Dermis blood vessel endothelial cell (primary cell): ENCODE results near the gene IGF2BP3. TPM values are rescaled to one million over a fixed set of nuclear protein-coding genes. Genes with fewer than 3 reads are reported as not detected.

Experiments
- DNase-seq: peaks from one replicate; pipeline ENCODE4 v3.0.0; 2010
- total RNA-seq: library from RNA; depleted of rRNA; stranded (reverse); fragments of >200 nt; gene quantifications from 2 replicates; pipeline ENCODE4 v1.2.3, GENCODE V29; 2014

Gene IGF2BP3
- total RNA-seq, 1 donor from 2014 or later = 13.4 TPM

DNA sequence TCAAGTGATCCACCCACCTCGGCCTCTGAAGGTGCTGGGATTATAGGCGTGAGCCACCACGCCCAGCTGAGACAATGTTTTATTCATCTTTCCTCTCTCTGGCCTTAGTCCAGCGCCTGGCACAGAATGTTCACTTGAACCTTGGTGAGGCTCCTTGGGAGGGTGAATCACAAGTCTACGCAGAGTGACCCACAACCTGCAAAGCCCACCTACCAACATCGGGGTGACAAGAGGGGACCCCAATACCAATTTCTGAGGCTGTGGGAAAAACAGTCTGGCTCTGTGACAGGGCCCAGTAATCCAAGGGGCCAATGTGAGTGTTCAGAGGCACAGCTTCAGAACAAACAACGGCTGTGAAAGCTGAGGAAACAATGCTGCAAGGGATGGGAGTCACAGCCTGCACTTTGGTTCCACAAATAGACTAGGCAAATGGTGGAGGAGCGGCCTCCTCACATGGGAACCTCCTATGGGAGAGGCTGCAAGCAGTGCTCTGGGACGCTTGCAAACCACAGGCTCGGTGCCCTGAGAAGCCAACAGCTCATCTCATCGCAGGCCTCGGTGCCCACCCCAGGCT, 176.7 kb downstream of the IGF2BP3 start:
- DNase-seq = no peak

DNA sequence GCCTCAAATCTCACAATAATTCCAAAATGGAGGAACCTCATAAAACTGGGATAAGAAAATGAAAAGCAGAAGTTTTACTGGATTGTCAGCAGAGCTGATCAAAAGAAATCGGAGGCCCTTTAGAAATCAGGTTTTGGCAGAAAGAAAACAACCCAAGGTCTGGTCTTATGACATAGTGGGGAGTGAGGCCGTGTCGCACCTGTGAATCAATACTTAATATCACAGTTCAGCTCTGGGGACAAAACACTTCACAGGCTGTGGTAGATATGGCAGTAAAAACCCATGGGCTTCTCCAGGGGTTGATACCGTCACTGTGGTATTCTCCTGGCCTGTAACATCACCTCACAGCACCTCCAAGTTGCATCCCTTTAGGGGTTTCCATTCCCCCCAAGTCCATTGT, 177.7 kb downstream of the IGF2BP3 start:
- no peak for DNase-seq

DNA sequence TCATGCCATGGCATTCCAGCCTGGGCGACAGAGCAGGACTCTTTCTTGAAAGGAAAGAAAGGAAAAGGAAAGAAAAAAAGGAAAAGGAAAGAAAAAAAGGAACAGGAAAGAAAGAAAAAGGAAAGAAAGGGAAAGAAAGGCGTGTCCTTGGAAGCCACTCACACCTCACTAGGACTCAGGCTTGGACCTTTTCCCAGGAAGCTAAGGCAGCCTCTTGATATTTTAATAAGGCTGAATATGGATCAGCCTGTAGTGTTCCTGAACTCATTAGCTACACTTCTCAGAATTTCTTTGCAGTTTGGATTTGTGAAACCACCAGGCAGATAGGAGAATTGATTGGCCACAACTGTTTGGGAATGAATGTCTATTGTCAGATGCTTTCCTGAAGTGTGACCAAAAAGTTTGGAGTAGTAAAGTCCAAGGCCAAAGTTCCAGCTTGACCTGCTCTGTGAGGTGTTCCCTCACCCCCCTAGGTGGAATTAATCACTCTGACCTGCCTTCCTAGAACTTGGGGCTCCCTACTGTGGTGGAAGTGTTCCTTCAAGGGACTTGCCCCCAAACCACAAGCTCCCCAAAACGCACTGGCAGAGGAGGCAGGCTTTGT, 178.2 kb downstream of the IGF2BP3 start:
- DNase-seq = no peak

DNA sequence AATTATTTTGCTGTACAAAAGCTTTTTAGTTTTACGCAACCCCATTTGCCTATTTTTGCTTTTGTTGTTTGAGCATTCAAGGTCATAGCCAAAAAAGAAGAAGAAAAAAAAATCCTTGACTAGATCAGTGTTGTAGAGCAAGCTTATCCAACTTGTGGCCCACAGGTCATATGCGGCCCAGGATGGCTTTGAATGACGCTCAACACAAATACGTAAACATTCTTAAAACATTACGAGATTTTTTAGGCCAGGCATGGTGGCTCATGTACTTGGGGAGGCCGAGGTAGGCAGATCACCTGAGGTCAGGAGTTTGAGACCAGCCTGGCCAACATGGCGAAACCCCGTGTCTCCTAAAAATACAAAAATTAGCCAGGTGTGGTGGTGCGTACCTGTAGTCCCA, 179.3 kb downstream of the IGF2BP3 start:
- DNase-seq = no peak

DNA sequence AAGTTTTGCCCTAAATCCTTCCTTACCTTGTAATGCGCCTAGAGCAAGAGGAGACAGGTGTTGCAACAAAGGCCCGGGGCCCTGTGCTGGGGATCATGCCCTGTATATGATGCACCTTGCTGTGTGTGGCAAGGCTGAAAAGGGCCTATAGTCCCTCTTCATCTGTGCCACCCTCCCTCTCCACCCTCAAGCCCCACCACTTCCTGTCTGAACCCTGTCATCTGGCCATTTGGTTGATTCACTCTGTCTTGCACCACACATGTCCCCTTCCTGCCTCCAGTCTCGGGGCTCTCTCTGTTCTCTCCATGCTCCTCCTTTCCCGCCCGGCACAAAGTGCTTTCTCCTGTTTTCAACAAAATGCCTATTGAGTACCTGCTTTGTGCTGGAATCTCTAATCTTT, 182.7 kb downstream of the IGF2BP3 start:
- DNase-seq = no peak

DNA sequence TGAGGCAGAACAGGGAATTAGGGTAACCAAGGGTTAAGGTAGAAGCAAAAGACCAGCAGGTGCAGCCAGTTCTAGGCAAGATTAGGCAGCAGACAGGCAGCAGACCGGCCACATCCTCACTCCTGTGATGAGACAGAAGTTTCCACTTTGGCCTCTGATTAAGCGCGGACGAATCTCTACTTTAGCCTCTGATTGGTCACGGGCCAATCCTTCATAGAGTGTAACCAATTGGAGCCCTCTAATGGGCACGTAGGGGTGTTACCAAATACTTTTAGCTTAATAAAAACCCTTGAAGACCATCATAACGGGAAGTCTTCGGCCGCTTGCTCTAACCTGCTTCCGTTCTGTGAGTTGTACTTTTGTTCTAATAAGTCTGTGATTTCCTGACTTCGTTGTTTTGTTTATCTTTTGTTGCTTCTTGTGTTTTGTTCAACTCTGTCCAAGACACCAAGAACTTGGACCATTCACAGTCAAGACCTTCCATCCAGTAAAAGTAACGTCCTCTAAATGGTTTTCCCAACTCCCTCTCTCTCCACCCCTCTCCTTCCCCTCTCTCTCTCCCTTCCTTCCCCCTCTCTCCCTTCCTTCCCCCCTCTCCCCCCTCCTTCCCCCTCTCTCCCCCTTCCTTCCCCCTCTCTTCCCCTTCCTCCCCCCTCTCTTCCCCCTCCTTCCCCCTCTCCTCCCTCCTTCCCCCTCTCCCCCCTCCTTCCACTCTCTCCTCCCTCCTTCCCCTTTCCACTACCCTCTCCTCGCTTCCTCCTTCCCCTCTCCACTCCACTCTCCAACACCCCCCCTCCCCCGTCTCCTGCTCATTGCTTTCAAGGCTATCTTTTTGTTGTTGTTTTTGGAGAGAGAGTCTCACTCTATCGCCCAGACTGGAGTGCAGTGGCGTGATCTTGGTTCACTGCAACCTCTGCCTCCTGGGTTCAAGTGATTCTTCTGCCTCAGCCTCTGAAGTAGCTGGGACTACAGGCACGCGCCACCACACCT, 184.3 kb downstream of the IGF2BP3 start:
- DNase-seq = peak; percentile 30

DNA sequence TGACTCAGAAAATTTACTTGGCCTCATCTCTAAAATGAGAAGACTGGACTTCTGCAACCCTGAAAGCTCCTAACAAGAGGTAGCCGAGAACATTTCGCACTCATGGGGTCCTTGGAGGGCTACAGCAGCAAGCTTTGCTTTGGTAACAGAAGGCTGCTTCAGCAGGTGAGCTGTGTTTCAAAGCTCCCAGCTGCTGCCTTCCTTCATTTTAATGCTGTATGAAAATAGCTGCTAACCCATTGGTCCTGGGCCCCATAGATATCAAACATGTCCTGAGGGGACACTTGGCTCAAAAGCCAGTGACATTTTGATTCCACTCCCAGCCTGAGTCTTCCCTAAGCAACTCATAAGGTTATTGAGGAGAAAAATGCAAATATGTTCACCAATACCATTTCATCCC, 185.4 kb downstream of the IGF2BP3 start:
- DNase-seq = no peak

DNA sequence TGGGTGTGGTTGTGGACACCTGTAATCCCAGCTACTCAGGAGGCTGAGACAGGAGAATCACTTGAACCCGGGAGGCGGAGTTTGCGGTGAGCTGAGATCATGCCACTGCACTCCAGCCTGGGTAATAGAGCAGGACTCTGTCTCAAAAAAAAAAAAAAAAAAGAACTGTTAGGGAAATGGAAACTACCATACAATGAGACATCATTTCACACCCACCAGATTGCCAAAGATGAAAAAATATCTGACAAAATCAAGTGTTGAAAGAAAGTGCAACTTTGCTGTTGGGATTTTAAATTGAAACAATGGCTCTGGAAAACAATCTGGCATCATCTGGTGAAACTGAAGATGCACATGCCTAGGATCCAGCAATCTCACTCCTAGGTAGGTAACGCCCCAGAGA, 187.2 kb downstream of the IGF2BP3 start:
- DNase-seq = no peak

DNA sequence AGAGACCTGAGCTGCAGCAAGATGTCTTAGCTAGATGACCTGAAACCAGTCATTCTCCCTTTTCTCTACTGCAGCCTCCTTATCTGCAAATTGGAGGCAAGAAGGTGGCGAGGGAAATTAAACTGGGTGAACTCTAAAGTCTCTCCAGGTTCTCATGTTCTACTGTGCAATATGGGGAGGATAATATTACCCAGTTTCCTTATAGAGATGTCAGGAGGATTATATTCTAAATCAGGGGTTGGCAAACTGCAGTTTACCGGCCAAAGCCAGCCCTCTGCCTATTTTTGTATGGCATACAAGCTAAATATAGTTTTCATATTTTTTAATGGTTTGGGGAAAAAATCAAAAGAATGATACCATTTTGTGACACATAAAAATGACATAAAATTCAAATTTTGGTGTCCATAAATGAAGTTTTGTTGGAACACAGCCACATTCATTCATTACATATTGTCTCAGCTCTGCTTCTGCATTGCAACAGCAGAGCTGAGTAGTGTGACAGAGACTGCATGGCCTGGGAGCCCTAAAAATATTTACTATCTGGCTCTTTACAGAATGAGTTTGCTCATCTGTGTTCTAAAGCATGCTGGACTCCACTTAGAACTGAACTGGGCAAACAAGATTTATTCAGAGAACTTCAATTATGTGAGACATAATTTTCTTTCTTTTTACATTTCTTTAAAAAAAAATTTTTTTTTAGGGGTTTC, 190.3 kb downstream of the IGF2BP3 start:
- no peak for DNase-seq

DNA sequence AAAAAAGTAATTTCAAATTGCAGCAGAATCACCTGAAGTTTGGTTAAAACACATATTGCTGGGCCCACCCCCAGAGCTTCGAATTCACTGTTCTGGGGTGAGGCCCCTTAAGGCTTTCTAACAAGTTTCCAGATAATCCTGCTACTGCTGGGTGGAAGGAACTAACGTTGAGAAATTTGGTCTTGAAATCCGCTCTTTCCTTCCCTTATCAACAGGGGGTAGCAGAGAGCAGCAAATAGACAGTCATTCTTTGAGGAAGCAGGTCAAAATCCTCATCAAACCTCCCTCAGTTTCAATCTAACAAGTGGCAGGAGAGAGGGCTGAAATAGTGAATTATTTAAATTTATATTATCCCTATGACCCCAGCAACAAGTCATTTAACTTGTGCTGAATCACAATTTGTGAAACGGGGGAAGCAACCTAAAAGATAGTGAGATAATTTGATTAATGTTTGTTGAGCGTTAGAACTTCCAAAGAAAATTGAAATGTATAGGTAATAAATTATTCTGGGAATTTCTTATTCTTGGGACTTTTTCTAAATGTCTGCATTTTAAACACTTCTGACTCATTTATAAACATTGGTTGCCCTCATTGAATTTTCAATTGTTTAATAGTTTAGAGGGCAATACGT, 192.8 kb downstream of the IGF2BP3 start:
- peak; percentile 86 for DNase-seq

DNA sequence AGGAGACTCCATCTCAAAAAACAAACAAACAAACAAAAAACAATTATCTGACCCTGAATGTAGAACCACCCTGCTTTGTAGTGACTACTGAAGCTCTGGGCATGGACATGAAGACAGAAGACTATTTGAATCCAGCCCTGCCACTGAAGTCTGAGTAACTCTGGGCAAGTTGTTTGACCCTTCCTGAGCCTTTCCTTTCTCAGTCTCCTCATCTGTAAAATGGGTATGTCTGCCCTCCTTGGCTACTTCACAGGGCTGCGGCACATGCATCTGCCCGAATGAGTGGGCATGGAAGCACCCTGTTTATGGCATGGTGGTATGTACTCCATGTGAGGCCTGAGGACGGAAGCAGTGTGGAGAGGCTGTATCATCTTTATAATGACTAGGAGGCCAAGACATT, 193.3 kb downstream of the IGF2BP3 start:
- DNase-seq = no peak

DNA sequence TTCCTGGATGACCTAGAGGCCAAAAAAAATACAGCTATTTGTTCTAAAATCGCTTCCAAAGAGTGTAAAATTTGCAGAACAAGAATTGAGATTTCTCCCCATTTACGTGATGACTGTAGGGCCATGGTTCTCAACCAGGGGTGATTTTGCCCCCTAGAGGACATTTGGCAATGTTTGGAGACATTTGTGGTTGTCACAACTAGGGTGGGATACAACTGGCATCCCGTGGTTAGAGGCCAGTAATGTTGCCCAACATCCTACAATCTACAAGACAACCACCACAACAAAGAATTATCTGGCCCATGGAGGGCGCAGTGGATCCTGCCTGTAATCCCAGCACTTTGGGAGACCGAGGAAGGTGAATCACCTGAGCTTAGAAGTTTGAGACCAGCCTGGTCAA, 193.9 kb downstream of the IGF2BP3 start:
- DNase-seq = peak; percentile 31

DNA sequence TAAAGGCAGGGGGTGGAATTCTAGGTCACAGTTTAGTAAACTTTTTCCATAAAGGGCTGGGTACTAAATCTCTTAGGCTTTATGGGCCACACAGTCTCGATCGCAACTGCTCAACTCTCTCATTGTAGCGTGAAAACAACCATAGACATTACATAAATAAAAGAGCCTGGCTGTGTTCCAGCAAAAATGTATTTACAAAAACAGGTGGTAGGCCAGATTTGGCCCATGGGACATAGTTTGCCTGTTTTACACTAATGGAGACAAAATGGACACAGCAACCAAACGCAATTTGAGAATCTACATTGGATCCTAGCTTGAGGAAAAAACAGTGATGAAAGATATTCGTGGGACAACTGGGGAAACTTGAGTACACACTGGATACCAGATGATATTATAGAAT, 194.4 kb downstream of the IGF2BP3 start:
- DNase-seq = no peak

DNA sequence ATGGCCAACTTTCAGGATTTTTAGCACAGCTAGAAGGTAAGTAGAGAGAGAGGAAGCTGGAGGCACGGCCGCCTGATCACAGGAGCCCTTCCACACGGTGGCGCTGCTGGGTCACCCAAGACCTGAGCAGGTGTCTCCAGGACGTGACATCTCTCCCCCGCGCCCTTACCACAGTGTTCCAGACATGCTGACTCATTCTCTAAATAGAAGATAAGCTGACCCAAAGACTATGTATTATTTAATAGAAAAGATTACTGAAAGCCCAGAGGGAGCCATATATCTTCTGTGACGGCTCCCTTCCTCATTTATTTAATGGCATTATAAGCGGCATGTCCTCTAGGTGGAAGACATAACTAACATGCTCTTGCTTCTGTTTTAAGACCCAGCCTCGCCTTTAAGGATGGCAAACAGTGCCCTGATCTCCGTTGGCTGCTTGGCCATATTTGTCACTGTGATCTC, 197.1 kb downstream of the IGF2BP3 start:
- DNase-seq = peak; percentile 95

DNA sequence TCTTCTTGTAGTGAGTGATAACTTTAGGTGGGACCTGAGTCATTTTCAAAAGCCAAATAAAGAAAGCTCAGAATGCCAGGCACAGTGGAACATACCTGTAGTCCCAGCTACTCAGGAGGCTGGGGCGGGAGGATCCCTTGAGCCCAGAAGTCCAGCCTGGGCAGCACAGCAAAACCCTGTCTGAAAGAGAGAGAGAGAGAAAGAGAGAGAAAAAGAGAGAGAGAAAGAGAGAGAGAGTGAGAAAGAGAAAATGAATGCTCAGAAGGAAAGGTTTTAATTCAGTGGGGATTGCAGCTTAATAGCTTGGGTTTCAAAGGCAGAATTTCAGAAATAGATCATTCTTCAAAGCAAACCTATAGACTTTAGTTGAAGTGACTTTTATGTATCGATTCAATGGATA, 198.0 kb downstream of the IGF2BP3 start:
- no peak for DNase-seq

DNA sequence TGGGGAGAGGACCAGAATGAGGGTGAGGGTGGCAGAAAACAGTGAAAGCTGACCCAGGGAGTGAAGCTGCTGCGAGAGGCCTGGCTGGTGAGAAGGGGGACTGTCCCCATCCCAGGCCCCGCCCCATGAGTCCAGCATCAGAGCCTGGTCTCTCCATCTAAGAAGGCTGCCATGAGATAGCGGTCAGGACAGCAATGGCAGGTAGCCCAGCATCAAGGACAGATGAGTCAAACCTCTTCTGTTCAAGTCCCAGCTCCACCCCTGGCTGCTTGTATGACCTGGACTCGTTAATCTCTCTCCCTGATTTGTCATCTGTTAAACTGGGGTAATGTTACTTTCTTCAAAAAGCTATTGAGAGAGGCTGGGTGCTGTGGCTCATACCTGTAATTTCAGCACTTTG, 201.5 kb downstream of the IGF2BP3 start:
- no peak for DNase-seq

DNA sequence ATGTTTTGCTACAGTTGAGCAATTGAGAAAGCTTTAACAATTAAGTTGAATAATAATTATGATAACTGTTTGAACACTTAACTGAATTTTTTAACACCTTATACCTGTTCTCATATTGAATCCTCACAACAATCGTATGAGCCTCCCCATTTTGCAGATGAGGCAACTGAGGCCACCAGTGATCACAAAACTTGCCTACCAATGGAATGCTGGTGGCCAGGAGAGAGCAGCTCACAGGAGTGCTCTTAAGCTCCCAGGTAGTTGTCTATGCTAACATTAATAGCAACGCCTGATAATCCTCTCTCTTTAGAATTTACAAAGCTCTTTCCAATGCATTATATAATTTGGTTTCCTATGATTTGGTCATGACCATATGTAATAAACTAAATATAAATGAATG, 202.1 kb downstream of the IGF2BP3 start:
- DNase-seq = no peak

DNA sequence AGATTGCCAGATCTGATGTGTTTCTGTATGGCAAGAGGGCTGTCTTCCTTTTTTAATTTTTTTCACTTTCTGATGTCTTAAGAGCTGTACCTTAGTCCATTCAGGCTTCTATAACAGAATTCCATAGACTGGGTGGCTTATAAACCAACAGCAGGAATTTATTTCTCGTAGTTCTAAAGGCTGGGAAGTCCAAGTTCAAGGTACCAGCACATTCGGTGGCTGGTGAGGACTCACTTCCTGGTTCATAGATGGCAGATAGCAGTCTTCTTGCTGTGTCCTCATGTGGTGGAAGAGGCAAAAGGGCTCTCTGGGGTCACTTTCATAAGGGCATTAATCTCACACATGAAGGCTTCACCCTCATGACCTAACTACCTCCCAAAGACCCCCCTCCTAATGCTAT, 202.9 kb downstream of the IGF2BP3 start:
- DNase-seq = no peak

DNA sequence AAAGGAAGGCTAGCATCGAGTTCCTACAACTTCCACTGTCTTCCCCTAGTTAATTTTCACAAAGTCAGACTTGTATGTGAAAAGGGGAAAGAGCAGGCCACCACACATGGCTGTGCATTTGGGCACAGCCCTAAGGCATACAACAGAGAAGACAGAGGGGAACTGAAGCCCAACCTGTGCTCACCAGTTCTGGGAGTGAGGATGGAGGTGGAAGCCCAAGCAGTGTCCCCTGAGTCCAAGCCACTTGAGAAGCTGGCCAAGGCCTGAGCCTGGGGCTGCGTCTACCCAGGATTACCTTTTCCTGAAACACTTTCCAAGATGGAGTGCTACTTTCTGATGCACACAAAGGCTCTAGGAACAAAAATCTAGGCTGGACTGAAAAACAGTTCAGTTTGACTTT, 203.4 kb downstream of the IGF2BP3 start:
- DNase-seq = no peak

DNA sequence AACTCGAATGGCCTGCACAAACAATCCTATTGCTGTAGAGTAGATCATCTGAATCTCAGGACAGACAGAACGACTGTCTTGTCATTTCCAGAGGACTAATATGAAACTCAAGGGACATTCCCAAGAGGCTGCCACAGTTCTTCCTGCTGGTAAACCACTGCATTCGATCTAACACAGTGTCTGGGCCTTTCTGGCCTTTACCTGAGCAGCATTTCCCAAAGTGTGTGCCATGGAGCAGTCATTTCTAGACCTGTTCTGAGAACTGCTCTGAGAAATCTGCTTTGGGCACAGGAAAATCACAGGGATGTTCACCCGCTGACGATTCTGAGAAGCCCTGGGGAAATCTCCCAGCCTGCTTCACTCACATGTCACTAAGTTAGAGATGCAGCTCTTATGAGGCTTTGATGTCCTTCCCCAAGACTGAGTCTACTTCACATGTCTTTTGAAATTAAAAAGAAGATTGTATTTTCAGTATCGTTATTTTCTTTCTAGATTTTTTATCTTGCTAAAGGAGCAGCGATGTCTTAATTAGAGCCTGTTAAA, 205.3 kb downstream of the IGF2BP3 start:
- DNase-seq = no peak

DNA sequence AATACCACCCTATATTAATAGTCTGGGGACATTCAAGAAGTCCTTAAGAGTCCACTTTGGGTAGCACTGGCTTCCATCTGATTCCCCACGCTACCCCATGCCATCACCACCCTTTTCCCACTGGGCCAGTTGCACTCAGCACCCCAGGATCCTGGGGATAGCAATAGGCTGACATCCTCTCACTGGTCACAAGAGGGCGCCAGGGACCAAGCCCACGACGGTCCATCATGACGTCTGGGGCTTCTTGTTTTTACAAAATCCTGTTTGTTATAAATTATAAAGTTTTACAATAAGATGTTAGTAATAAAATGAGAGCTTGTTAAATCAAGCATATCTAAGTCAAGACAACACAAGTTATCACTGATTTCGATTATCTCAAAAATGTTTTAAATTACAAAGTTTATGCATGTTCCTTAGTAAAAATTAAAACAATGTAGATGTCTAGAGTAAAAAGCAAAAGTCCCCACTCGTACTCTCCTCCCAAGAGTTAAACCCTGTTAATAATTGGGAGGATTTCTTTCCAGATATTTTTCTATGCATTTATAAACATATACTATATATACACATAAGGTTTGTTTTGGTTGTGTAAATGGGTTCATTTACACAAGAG, 208.3 kb downstream of the IGF2BP3 start:
- DNase-seq = peak; percentile 81

DNA sequence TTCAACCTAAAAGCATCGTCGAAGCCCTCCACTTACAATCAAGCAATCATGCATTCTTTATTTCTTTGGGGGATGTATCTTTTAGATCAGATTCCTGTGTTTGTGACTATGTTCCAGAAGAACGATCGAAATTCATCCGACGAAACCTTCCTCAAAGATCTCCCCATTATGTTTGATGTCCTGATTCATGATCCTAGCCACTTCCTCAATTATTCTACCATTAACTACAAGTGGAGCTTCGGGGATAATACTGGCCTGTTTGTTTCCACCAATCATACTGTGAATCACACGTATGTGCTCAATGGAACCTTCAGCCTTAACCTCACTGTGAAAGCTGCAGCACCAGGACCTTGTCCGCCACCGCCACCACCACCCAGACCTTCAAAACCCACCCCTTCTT, 209.9 kb downstream of the IGF2BP3 start:
- DNase-seq = no peak
